Measurements from ENCODE around the gene BNIPL. TPM values are rescaled to one million over a fixed set of nuclear protein-coding genes. Genes with fewer than 3 reads are reported as not detected.

Gene BNIPL
- total RNA-seq, 3 donors from 2014 or later, result 0.41 to 1.1 (median 0.63) TPM

DNA sequence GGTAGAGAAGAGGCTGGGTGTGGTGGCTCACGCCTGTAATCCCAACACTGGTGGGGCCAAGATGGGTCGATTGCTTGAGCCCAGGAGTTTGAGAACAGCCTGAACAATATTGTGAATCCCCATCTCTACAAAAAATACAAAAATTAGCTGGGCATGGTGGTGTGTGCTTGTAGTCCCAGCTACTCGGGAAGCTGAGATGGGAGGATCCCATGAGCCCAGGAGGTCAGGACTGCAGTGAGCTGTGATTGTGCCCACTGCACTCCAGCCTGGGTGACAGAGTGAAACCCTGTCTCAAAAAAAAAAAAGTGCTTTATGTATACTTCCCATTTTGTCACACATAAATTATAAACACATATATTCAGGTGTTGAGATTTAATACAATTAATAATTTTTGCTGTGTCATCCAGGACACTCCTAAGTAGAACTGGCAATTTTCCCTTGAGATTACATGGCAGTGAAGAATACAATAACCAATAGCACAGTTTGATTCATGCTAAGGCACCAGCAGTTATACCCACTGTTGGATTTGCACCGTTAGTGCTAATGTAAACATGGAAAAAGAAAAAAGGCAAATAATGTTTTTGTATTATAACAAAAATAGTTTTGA, 49.7 kb downstream of the BNIPL start:
- no peaks in the 10 kb centered on the region for H3K9me3 ChIP-seq
- TF ChIP-seq, protein P1, sequence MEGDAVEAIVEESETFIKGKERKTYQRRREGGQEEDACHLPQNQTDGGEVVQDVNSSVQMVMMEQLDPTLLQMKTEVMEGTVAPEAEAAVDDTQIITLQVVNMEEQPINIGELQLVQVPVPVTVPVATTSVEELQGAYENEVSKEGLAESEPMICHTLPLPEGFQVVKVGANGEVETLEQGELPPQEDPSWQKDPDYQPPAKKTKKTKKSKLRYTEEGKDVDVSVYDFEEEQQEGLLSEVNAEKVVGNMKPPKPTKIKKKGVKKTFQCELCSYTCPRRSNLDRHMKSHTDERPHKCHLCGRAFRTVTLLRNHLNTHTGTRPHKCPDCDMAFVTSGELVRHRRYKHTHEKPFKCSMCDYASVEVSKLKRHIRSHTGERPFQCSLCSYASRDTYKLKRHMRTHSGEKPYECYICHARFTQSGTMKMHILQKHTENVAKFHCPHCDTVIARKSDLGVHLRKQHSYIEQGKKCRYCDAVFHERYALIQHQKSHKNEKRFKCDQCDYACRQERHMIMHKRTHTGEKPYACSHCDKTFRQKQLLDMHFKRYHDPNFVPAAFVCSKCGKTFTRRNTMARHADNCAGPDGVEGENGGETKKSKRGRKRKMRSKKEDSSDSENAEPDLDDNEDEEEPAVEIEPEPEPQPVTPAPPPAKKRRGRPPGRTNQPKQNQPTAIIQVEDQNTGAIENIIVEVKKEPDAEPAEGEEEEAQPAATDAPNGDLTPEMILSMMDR (IDR thresholded peaks at IDR 0.05), result no peak
- no peaks in the 10 kb centered on the region for H3K36me3 ChIP-seq (ENCODE audit: low read depth)
- intact Hi-C loops (cut with DNase I, micrococcal nuclease), result no loop called here
- DNase-seq (no peak), ATAC-seq (no peak)
- H3K4me1 ChIP-seq (ENCODE audit: low read depth), result no peaks in the 10 kb centered on the region
- H3K4me3 ChIP-seq, result no peak overlapping the region

Other genes starting within 250 kb of the BNIPL start
- gene CTSK, start 228.3 kb upstream of the BNIPL start, total RNA-seq, result 10 to 100 TPM; 15.4 to 64.0 (median 30.3) TPM
- gene ARNT, start 160.0 kb upstream of the BNIPL start, total RNA-seq, result 10 to 100 TPM; 42.1 to 54.6 (median 42.7) TPM
- not detected for gene CTXND2, start 149.4 kb upstream of the BNIPL start, total RNA-seq
- gene SETDB1, start 110.2 kb upstream of the BNIPL start, total RNA-seq, result 10 to 100 TPM; 35.4 to 49.4 (median 42.8) TPM
- gene CERS2, start 61.8 kb upstream of the BNIPL start, total RNA-seq, result 100 to 1,000 TPM; 142 to 209 (median 186) TPM
- gene ANXA9, start 54.3 kb upstream of the BNIPL start, total RNA-seq, result not detected
- 10 to 100 TPM; 44.5 to 52.0 (median 51.8) TPM for gene MINDY1, start 29.7 kb upstream of the BNIPL start, total RNA-seq
- gene PRUNE1, start 28.1 kb upstream of the BNIPL start, total RNA-seq, result 10 to 100 TPM; 21.3 to 27.5 (median 23.3) TPM
- gene C1orf56, start 11.2 kb downstream of the BNIPL start, total RNA-seq, result 1 to 10 TPM; 1.3 to 4.0 (median 1.3) TPM
- gene CDC42SE1, start 23.0 kb downstream of the BNIPL start, total RNA-seq, result 10 to 100 TPM; 69.2 to 78.5 (median 73.5) TPM
- gene MLLT11, start 23.8 kb downstream of the BNIPL start, total RNA-seq, result 1 to 10 TPM in 1 of 3 donors, under 1 TPM in 2; 0.09 to 5.4 (median 0.65) TPM
- 10 to 100 TPM; 15.1 to 18.7 (median 18.6) TPM for gene GABPB2, start 34.2 kb downstream of the BNIPL start, total RNA-seq
- 1 to 10 TPM; 1.9 to 9.3 (median 4.3) TPM for gene SEMA6C, start 110.0 kb downstream of the BNIPL start, total RNA-seq
- 1 to 10 TPM; 1.3 to 2.8 (median 2.5) TPM for gene TNFAIP8L2, start 120.1 kb downstream of the BNIPL start, total RNA-seq
- 10 to 100 TPM in 2 of 3 donors, 1 to 10 TPM in 1; 7.6 to 14.0 (median 10.0) TPM for gene LYSMD1, start 129.3 kb downstream of the BNIPL start, total RNA-seq
- 10 to 100 TPM; 27.9 to 37.8 (median 28.1) TPM for gene SCNM1, start 129.6 kb downstream of the BNIPL start, total RNA-seq
- gene TMOD4, start 139.4 kb downstream of the BNIPL start, total RNA-seq, result 1 to 10 TPM in 2 of 3 donors, not detected in 1; 1.0 to 2.5 TPM
- gene VPS72, start 153.6 kb downstream of the BNIPL start, total RNA-seq, result 10 to 100 TPM; 32.1 to 56.5 (median 35.3) TPM
- 10 to 100 TPM; 38.4 to 47.5 (median 39.2) TPM for gene PIP5K1A, start 162.0 kb downstream of the BNIPL start, total RNA-seq
- 100 to 1,000 TPM in 1 of 3 donors, 10 to 100 TPM in 2; 90.2 to 150 (median 95.1) TPM for gene PSMD4, start 218.1 kb downstream of the BNIPL start, total RNA-seq
- gene ZNF687, start 245.7 kb downstream of the BNIPL start, total RNA-seq, result 10 to 100 TPM; 22.6 to 31.8 (median 29.7) TPM

Data from mucosa of descending colon (tissue), 3 donors.